Caco-2 (cell line): ENCODE results near the gene SH3RF1. TPM values are rescaled to one million over a fixed set of nuclear protein-coding genes. Genes with fewer than 3 reads are reported as not detected.

ENCODE experiments used
- BruUV-seq: library from RNA; stranded (reverse); fragments of 400-500 nt; replicated peaks from 2 replicates; lab custom pipeline; 2021; lab: Mats Ljungman, UMichigan
- CTCF ChIA-PET: fragments of 300-600 bp; sonication (Branson Sonifier 250); formaldehyde crosslinking; loops from one replicate; lab custom pipeline; 2022; ENCODE audit warnings: antibody characterized with exemption; lab: Charles Lee
- POLR2A ChIA-PET: fragments of 300-600 bp; sonication (Branson Sonifier 250); formaldehyde crosslinking; loops from one replicate; lab custom pipeline; 2022; ENCODE audit warnings: antibody characterized with exemption; lab: Charles Lee
- DNase-seq, 2 experiments: peaks; one replicate each; pipeline versions ENCODE4 v3.0.0 to v3.0.0-alpha.2; 2020 to 2022
- H3K27me3 ChIP-seq: replicated peaks from 2 replicates; pipeline ENCODE4 v1.6.0; 2011; ENCODE audit warnings: low read length; ENCODE audit not compliant: control insufficient read depth, insufficient read depth
- H3K36me3 ChIP-seq: 2 replicates; pipeline ENCODE4 v1.5.1; 2011; ENCODE audit warnings: low read length; ENCODE audit not compliant: control insufficient read depth, insufficient read depth
- H3K4me1 ChIP-seq: fragments of 250-450 bp; sonication (Bioruptor Pico); 2 replicates; pipeline ENCODE4 v1.5.1; 2020; ENCODE audit warnings: mild to moderate bottlenecking
- H3K4me3 ChIP-seq: 2 replicates; pipeline ENCODE4 v1.5.1; 2011; ENCODE audit warnings: low read depth, mild to moderate bottlenecking, control low read depth, low read length
- H3K9me3 ChIP-seq: fragments of 250-450 bp; sonication (Bioruptor Pico); 2 replicates; pipeline ENCODE4 v1.5.1; 2020; ENCODE audit warnings: mild to moderate bottlenecking, moderate library complexity
- H3K27ac Mint-ChIP-seq: one replicate; pipeline ENCODE4 v1.8.0; 2022; ENCODE audit warnings: mixed read lengths; ENCODE audit not compliant: unreplicated experiment
- H3K27me3 Mint-ChIP-seq: one replicate; pipeline ENCODE4 v1.8.0; 2022; ENCODE audit warnings: mixed read lengths; ENCODE audit not compliant: insufficient read depth, unreplicated experiment
- H3K36me3 Mint-ChIP-seq: one replicate; pipeline ENCODE4 v1.8.0; 2022; ENCODE audit warnings: mild to moderate bottlenecking, mixed read lengths; ENCODE audit not compliant: insufficient read depth, unreplicated experiment
- H3K4me1 Mint-ChIP-seq: one replicate; pipeline ENCODE4 v1.8.0; 2022; ENCODE audit warnings: low read depth, mixed read lengths; ENCODE audit not compliant: unreplicated experiment
- H3K4me3 Mint-ChIP-seq: one replicate; pipeline ENCODE4 v1.8.0; 2022; ENCODE audit warnings: mild to moderate bottlenecking, moderate library complexity, mixed read lengths; ENCODE audit not compliant: unreplicated experiment
- H3K9me3 Mint-ChIP-seq: one replicate; pipeline ENCODE4 v1.8.0; 2022; ENCODE audit warnings: mixed read lengths; ENCODE audit not compliant: unreplicated experiment
- CTCF ChIP-seq, 2 experiments: fragments of 200-600 bp in 1 of 2; IDR thresholded peaks; 1 replicate in 1 of 2; 2 replicates in 1 of 2; pipeline versions ENCODE4 v1.5.1 to v1.8.0; 2011 to 2022; ENCODE audit warnings: antibody characterized with exemption in 1 of 2, control low read depth in 1 of 2, inconsistent platforms in 1 of 2, low read depth in 1 of 2, low read length in 1 of 2, mild to moderate bottlenecking in 1 of 2, moderate library complexity in 1 of 2; ENCODE audit not compliant: insufficient read depth in 1 of 2, severe bottlenecking in 1 of 2, unreplicated experiment in 1 of 2
- intact Hi-C: fragments of 100-400 bp; cut with micrococcal nuclease; formaldehyde crosslinking; loops from one replicate; pipeline ENCODE4 v1.10.0; 2022; ENCODE audit not compliant: unreplicated experiment
- total RNA-seq: library from RNA; stranded (reverse); gene quantifications from 2 replicates; pipeline ENCODE4 v1.2.3, GENCODE V29; 2022

The SH3RF1 gene
- total RNA-seq, 1 experiment from 2014 or later: 25.1 TPM

DNA sequence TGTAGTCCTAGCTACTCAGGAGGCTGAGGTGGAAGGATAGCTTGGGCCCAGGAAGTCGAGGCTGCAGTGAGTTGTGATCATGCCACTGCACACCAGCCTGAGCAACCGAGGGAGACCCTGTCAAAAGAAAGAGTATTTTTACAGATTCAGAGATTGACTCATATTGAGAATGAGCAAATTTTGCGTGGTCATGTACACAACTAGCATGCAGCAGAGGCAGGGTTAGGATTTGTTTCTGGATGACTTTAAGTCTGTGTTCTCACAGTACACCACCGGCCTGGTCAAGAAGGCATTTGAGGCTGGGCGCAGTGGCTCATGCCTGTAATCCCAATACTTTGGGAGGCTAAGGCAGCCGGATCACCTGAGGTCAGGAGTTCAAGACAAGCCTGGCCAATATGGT, 215.9 kb downstream of the SH3RF1 start:
- Histone ChIP-seq H3K27me3 (no peaks in the 10 kb centered on the region), H3K4me1 (no peaks in the 10 kb centered on the region), H3K9me3 (no peaks in the 10 kb centered on the region), H3K36me3 (no peaks in the 10 kb centered on the region), H3K4me3 (no peak overlapping the region)
- no peaks in the 10 kb centered on the region for H3K36me3 Mint-ChIP-seq
- TF ChIP-seq CTCF (IDR thresholded peaks at IDR 0.05; ENCODE audit: insufficient read depth in 1 of 2, low read depth in 1 of 2, low read length in 1 of 2, severe bottlenecking in 1 of 2, unreplicated experiment in 1 of 2): no peak
- no peaks in the 10 kb centered on the region for H3K27me3 Mint-ChIP-seq
- no TSS peak for BruUV-seq
- POLR2A ChIA-PET: no interaction called here
- intact Hi-C loops: no loop called here
- no peak for DNase-seq
- no peak overlapping the region for H3K27ac Mint-ChIP-seq
- H3K4me1 Mint-ChIP-seq: peaks cover 7% of the 10 kb centered on the region
- no peak overlapping the region for H3K4me3 Mint-ChIP-seq
- H3K9me3 Mint-ChIP-seq: no peaks in the 10 kb centered on the region
- CTCF ChIA-PET: no interaction called here

GRCh38 chr4:169052594-169052945, 218.2 kb downstream of the SH3RF1 start:
- H3K9me3 ChIP-seq: no peaks in the 10 kb centered on the region
- BruUV-seq: no TSS peak
- Mint-ChIP-seq H3K4me1 (peaks cover 7% of the 10 kb centered on the region), H3K27ac (no peak overlapping the region), H3K27me3 (no peaks in the 10 kb centered on the region), H3K4me3 (no peak overlapping the region), H3K36me3 (no peaks in the 10 kb centered on the region), H3K9me3 (no peaks in the 10 kb centered on the region)
- H3K4me3 ChIP-seq: no peak overlapping the region
- DNase-seq: no peak
- CTCF ChIA-PET: no interaction called here
- no peaks in the 10 kb centered on the region for H3K4me1 ChIP-seq
- H3K36me3 ChIP-seq: no peaks in the 10 kb centered on the region
- POLR2A ChIA-PET: no interaction called here
- H3K27me3 ChIP-seq: no peaks in the 10 kb centered on the region
- intact Hi-C loops: no loop called here
- no peak for TF ChIP-seq CTCF (IDR thresholded peaks at IDR 0.05; ENCODE audit: insufficient read depth in 1 of 2, low read depth in 1 of 2, low read length in 1 of 2, severe bottlenecking in 1 of 2, unreplicated experiment in 1 of 2)

DNA sequence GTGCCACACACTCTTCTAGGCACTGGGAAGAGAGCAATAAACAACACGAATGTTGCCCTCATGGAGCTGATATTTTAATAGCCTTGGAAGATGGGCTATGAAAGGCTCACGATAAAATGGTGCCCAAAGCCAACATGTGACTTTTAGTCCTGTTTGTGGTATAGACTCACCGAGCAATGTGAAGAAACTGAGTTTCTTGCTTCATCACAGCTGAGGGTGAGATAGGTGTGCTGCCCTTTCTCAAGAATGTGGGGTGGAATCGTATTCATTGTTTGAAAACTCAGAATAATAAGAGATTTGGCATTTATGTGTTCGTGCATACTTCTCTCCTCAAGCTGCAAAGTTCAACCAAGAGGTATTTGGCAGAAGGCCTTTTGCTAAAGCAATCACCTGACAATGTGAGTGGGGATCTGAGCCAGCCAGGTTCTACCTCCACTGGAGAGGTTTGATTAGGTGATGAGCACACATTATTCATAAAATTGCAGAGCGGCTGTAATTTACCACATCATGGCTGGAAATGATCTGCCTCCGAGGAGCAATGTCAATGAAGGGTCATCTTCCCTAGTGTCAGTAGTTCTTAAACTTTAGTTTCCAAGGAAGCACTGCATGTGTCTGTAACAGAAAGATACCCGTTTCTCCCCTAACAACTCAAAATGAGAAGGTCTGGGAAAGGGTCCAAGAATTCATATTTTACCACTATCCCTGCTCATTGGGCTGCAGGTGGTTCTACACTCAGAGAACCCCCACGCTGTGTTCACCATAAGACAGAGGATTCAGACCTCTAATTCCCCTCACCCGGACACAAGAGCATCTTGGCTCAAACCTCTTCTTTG, 218.8 kb downstream of the SH3RF1 start:
- Mint-ChIP-seq H3K9me3 (no peaks in the 10 kb centered on the region), H3K27me3 (no peaks in the 10 kb centered on the region), H3K4me1 (peaks cover 7% of the 10 kb centered on the region), H3K27ac (no peak overlapping the region), H3K4me3 (no peak overlapping the region), H3K36me3 (no peaks in the 10 kb centered on the region)
- no peak for DNase-seq
- H3K4me3 ChIP-seq: no peak overlapping the region
- CTCF ChIA-PET: interaction anchor here (0.6 kb wide), 1 partner anchor 42 kb away, joined by 3 read pairs; the partner anchor contains the start of gene CBR4
- no peaks in the 10 kb centered on the region for H3K9me3 ChIP-seq
- intact Hi-C loops: no loop called here
- H3K27me3 ChIP-seq: no peaks in the 10 kb centered on the region
- no peaks in the 10 kb centered on the region for H3K36me3 ChIP-seq
- TF ChIP-seq CTCF (IDR thresholded peaks at IDR 0.05; ENCODE audit: insufficient read depth in 1 of 2, low read depth in 1 of 2, low read length in 1 of 2, severe bottlenecking in 1 of 2, unreplicated experiment in 1 of 2): no peak
- POLR2A ChIA-PET: no interaction called here
- BruUV-seq: no TSS peak
- H3K4me1 ChIP-seq: no peaks in the 10 kb centered on the region
